ENCODE data around the gene KLF15.

The KLF15 gene

GRCh38 chr3:126370055-126370454 lies 12.8 kb upstream of the KLF15 start:
- no peaks in the 10 kb centered on the region for H4K20me1 ChIP-seq (ENCODE audit: control insufficient read depth, insufficient read depth, low read depth, low read length)
- no peaks in the 10 kb centered on the region for H3K27me3 ChIP-seq (ENCODE audit: control insufficient read depth, low read length)
- no peaks in the 10 kb centered on the region for H3K36me3 ChIP-seq (ENCODE audit: control insufficient read depth, low read length)
- no peak overlapping the region for H3K4me3 ChIP-seq (ENCODE audit: low read length)
- H3K4me1 ChIP-seq (ENCODE audit: control insufficient read depth, low read length) = no peaks in the 10 kb centered on the region
- H3K79me2 ChIP-seq (ENCODE audit: control insufficient read depth, low read length) = no peaks in the 10 kb centered on the region
- no peaks in the 10 kb centered on the region for H3F3A ChIP-seq (ENCODE audit: control insufficient read depth, insufficient read depth)
- no peak overlapping the region for H3K27ac ChIP-seq (ENCODE audit: low read depth, low read length)
- H3K9me2 ChIP-seq (replicated peaks; ENCODE audit: control insufficient read depth, low read length) = no peaks in the 10 kb centered on the region
- no peak for TF ChIP-seq EZH2phosphoT487 (IDR thresholded peaks at IDR 0.05; ENCODE audit: borderline replicate concordance, low read length)
- no peak for TF ChIP-seq CTCF (IDR thresholded peaks at IDR 0.05; ENCODE audit: low read depth, low read length, poor library complexity, severe bottlenecking)
- no peak overlapping the region for H3K4me2 ChIP-seq (ENCODE audit: low read length)
- no peaks in the 10 kb centered on the region for H3K9me3 ChIP-seq (ENCODE audit: control insufficient read depth, insufficient read depth, low read length)

- H3K4me2 ChIP-seq (ENCODE audit: low read length) = no peak overlapping the region
- no peaks in the 10 kb centered on the region for H3K79me2 ChIP-seq (ENCODE audit: control insufficient read depth, low read length)
- no peaks in the 10 kb centered on the region for H3K9me3 ChIP-seq (ENCODE audit: control insufficient read depth, insufficient read depth, low read length)
- H3K4me1 ChIP-seq (ENCODE audit: control insufficient read depth, low read length) = no peaks in the 10 kb centered on the region
- H3K9me2 ChIP-seq (replicated peaks; ENCODE audit: control insufficient read depth, low read length) = no peaks in the 10 kb centered on the region
- no peaks in the 10 kb centered on the region for H3K27me3 ChIP-seq (ENCODE audit: control insufficient read depth, low read length)
- H3F3A ChIP-seq (ENCODE audit: control insufficient read depth, insufficient read depth) = no peaks in the 10 kb centered on the region
- H4K20me1 ChIP-seq (ENCODE audit: control insufficient read depth, insufficient read depth, low read depth, low read length) = no peaks in the 10 kb centered on the region
- no peak overlapping the region for H3K4me3 ChIP-seq (ENCODE audit: low read length)
- H3K36me3 ChIP-seq (ENCODE audit: control insufficient read depth, low read length) = no peaks in the 10 kb centered on the region
- H3K27ac ChIP-seq (ENCODE audit: low read depth, low read length) = no peak overlapping the region
- TF ChIP-seq EZH2phosphoT487 (IDR thresholded peaks at IDR 0.05; ENCODE audit: borderline replicate concordance, low read length) (no peak), CTCF (IDR thresholded peaks at IDR 0.05; ENCODE audit: low read depth, low read length, poor library complexity, severe bottlenecking) (peak; percentile 38)
Measured at GRCh38 chr3:126369490-126369889, 12.3 kb upstream of the KLF15 start.

- Histone ChIP-seq H3K4me1 (ENCODE audit: control insufficient read depth, low read length) (peaks cover 7% of the 10 kb centered on the region), H3K9me2 (replicated peaks; ENCODE audit: control insufficient read depth, low read length) (no peaks in the 10 kb centered on the region), H3F3A (ENCODE audit: control insufficient read depth, insufficient read depth) (no peaks in the 10 kb centered on the region), H3K27me3 (ENCODE audit: control insufficient read depth, low read length) (no peaks in the 10 kb centered on the region), H3K36me3 (ENCODE audit: control insufficient read depth, low read length) (no peaks in the 10 kb centered on the region), H3K9me3 (ENCODE audit: control insufficient read depth, insufficient read depth, low read length) (no peaks in the 10 kb centered on the region), H4K20me1 (ENCODE audit: control insufficient read depth, insufficient read depth, low read depth, low read length) (no peaks in the 10 kb centered on the region), H3K4me3 (ENCODE audit: low read length) (no peak overlapping the region), H3K4me2 (ENCODE audit: low read length) (no peak overlapping the region), H3K27ac (ENCODE audit: low read depth, low read length) (no peak overlapping the region), H3K79me2 (ENCODE audit: control insufficient read depth, low read length) (no peaks in the 10 kb centered on the region)
- TF ChIP-seq EZH2phosphoT487 (IDR thresholded peaks at IDR 0.05; ENCODE audit: borderline replicate concordance, low read length) = no peak
- no peak for TF ChIP-seq CTCF (IDR thresholded peaks at IDR 0.05; ENCODE audit: low read depth, low read length, poor library complexity, severe bottlenecking)
Measured at GRCh38 chr3:126367316-126367805, 10.2 kb upstream of the KLF15 start.
